KMS-11 (cell line): Measurements from ENCODE around the gene ACTG2.

Experiments used
- H2AFZ ChIP-seq: fragments of 200-600 bp; sonication (generic); 2 replicates; pipeline ENCODE4 v1.6.1; 2016; ENCODE audit warnings: antibody characterized with exemption, mixed run types, low read depth
- H3K27ac ChIP-seq: fragments of 200-600 bp; sonication (generic); 2 replicates; pipeline ENCODE4 v1.6.1; 2016; ENCODE audit warnings: mild to moderate bottlenecking, mixed run types
- H3K27me3 ChIP-seq: fragments of 200-600 bp; sonication (generic); 2 replicates; pipeline ENCODE4 v1.6.1; 2017; ENCODE audit warnings: mild to moderate bottlenecking, low read depth, mixed run types, moderate library complexity; ENCODE audit not compliant: insufficient read depth
- H3K36me3 ChIP-seq: fragments of 200-600 bp; sonication (generic); 2 replicates; pipeline ENCODE4 v1.6.1; 2017; ENCODE audit warnings: mild to moderate bottlenecking, mixed run types; ENCODE audit not compliant: insufficient read depth
- H3K4me1 ChIP-seq: fragments of 200-600 bp; sonication (generic); 2 replicates; pipeline ENCODE4 v1.6.1; 2016; ENCODE audit warnings: mild to moderate bottlenecking, low read depth, mixed run types; ENCODE audit not compliant: poor library complexity, severe bottlenecking
- H3K4me2 ChIP-seq: fragments of 200-600 bp; sonication (generic); 2 replicates; pipeline ENCODE4 v1.7.0; 2016; ENCODE audit warnings: mild to moderate bottlenecking, mixed run types
- H3K4me3 ChIP-seq: fragments of 200-600 bp; sonication (generic); IDR thresholded peaks from 2 replicates; pipeline ENCODE4 v1.6.1; 2017; ENCODE audit warnings: low read depth, low read length, mixed read lengths; ENCODE audit not compliant: insufficient read depth
- H3K79me2 ChIP-seq: fragments of 200-600 bp; sonication (generic); 2 replicates; pipeline ENCODE4 v1.6.1; 2016; ENCODE audit warnings: low read depth, mixed run types; ENCODE audit not compliant: insufficient read depth
- H3K9ac ChIP-seq: fragments of 200-600 bp; sonication (generic); 2 replicates; pipeline ENCODE4 v1.6.1; 2016; ENCODE audit warnings: mild to moderate bottlenecking, mixed run types
- H4K20me1 ChIP-seq: fragments of 200-600 bp; sonication (generic); 2 replicates; pipeline ENCODE4 v1.6.1; 2016; ENCODE audit warnings: mild to moderate bottlenecking, mixed run types; ENCODE audit not compliant: insufficient read depth
- TF ChIP-seq, protein P1 (sequence below): fragments of 200-600 bp; sonication (generic); conservative IDR thresholded peaks from 2 replicates; pipeline ENCODE4 v1.6.1; 2017; ENCODE audit warnings: low read depth, mild to moderate bottlenecking, antibody characterized with exemption, low read length, moderate library complexity, mixed read lengths

The ACTG2 gene

DNA sequence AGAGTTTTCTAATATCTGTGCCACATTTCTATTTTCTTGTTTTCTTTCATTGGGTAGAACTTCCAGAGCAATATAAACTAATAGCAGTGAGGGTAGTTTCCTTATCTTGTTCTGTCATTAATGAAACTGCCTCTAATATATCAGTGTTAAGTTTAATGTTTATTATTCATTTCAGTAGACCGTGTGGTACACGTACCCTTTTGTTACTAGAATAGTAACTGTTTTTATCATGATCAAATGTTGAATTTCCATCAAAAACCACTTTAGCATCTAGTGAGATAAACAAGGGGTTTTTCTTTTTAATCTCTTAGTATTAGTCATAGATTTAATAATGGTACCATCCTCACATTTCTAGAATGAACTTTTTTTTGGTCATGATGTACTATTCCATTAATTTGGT lies 49.9 kb downstream of the ACTG2 start:
- H2AFZ ChIP-seq, result no peak overlapping the region
- TF ChIP-seq, protein P1, sequence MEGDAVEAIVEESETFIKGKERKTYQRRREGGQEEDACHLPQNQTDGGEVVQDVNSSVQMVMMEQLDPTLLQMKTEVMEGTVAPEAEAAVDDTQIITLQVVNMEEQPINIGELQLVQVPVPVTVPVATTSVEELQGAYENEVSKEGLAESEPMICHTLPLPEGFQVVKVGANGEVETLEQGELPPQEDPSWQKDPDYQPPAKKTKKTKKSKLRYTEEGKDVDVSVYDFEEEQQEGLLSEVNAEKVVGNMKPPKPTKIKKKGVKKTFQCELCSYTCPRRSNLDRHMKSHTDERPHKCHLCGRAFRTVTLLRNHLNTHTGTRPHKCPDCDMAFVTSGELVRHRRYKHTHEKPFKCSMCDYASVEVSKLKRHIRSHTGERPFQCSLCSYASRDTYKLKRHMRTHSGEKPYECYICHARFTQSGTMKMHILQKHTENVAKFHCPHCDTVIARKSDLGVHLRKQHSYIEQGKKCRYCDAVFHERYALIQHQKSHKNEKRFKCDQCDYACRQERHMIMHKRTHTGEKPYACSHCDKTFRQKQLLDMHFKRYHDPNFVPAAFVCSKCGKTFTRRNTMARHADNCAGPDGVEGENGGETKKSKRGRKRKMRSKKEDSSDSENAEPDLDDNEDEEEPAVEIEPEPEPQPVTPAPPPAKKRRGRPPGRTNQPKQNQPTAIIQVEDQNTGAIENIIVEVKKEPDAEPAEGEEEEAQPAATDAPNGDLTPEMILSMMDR, result no peak
- H3K27me3 ChIP-seq, result no peaks in the 10 kb centered on the region

DNA sequence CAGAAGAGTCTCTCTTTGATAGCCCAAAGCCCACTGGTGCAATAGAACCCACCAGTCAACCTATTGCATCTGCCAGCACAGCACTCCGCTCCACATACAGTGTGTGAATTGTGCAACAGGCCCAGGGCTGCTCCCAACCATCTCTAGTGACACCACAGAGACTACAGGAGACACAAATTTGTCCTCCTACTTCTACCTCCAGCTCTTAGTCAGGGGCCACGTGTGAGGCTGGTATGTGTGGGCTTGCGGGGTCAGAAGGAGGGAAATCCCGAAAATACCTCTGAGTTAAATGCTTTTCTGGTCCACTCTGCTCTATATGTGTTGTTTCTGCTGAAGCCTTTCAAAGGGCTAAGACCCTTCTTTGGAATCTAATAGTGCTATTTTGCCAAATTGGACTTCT lies 51.9 kb downstream of the ACTG2 start:
- H4K20me1 ChIP-seq, result no peaks in the 10 kb centered on the region

More for the DNA sequence above, 49.9 kb downstream of the ACTG2 start:
- Histone ChIP-seq H3K27ac (no peak overlapping the region), H3K4me2 (no peak overlapping the region), H3K4me1 (peaks cover 11% of the 10 kb centered on the region), H4K20me1 (no peaks in the 10 kb centered on the region), H3K79me2 (peaks cover 39% of the 10 kb centered on the region; the same call in 1 of the 2 replicates), H3K36me3 (peaks cover 14% of the 10 kb centered on the region; the same call in 1 of the 2 replicates), H3K4me3 (no peak overlapping the region), H3K9ac (no peak overlapping the region)

DNA sequence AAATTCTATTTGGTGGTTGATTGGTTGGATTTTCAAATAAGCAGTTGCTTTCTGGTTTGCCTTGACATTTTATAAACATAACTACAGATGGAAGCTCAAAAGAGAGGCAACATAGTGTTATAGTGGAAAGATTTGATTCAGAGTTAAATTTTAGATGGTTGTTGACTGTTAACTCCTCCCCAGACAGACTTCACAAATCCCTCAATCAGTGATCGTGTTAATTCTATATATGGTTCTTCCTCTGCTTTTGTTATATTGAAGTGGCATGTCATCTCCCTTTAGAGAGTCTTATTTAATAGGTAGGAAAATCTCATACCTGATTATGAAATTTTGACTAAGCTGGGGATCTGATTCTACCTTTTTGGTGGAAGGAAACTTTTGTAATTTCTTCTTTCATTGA lies 53.4 kb downstream of the ACTG2 start:
- Histone ChIP-seq H3K4me2 (no peak overlapping the region), H3K4me1 (no peaks in the 10 kb centered on the region), H4K20me1 (no peaks in the 10 kb centered on the region), H3K36me3 (peaks cover 26% of the 10 kb centered on the region; the same call in 1 of the 2 replicates), H3K27ac (no peak overlapping the region), H2AFZ (no peak overlapping the region), H3K79me2 (peaks cover 26% of the 10 kb centered on the region; the same call in 1 of the 2 replicates), H3K9ac (no peak overlapping the region), H3K27me3 (no peaks in the 10 kb centered on the region), H3K4me3 (no peak overlapping the region)
- TF ChIP-seq, protein P1, result no peak

More for the DNA sequence above, 51.9 kb downstream of the ACTG2 start:
- Histone ChIP-seq H3K79me2 (peaks cover 32% of the 10 kb centered on the region; the same call in 1 of the 2 replicates), H3K36me3 (peaks cover 22% of the 10 kb centered on the region; the same call in 1 of the 2 replicates), H3K4me1 (no peaks in the 10 kb centered on the region), H3K4me3 (no peak overlapping the region), H3K9ac (no peak overlapping the region), H2AFZ (no peak overlapping the region), H3K27me3 (no peaks in the 10 kb centered on the region), H3K27ac (no peak overlapping the region), H3K4me2 (no peak overlapping the region)
- TF ChIP-seq, protein P1, result no peak

DNA sequence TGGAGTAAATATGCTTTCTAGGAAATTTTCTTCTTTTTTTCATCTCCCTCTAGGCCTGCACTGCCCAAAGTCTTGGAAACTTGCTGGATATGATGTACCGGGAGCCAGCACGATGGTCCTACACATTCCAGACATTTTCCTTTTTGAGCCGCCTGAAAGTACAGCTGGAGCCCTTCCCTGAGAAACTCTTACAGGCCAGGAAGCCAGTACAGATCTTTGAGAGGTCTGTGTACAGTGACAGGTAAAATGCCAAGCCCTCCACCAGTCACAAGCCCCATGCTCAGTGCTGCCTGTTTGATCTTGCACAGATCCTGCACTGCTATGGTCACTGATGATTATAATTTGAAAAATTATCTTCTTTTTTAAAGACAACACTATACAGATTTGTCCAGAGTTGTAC lies 53.9 kb downstream of the ACTG2 start:
- Histone ChIP-seq H3K4me3 (no peak overlapping the region), H3K36me3 (peaks cover 26% of the 10 kb centered on the region; the same call in 1 of the 2 replicates)

More for the DNA sequence above, 53.9 kb downstream of the ACTG2 start:
- H3K4me2 ChIP-seq, result no peak overlapping the region
- H3K4me1 ChIP-seq, result no peaks in the 10 kb centered on the region
- H4K20me1 ChIP-seq, result no peaks in the 10 kb centered on the region
- no peak overlapping the region for H2AFZ ChIP-seq
- no peak overlapping the region for H3K27ac ChIP-seq
- H3K79me2 ChIP-seq, result peaks cover 26% of the 10 kb centered on the region; the same call in 1 of the 2 replicates
- H3K27me3 ChIP-seq, result no peaks in the 10 kb centered on the region
- TF ChIP-seq, protein P1, result no peak
- H3K9ac ChIP-seq, result no peak overlapping the region
